Prostate gland (tissue), 2 donors: ENCODE data around the gene STARD4. TPM values are rescaled to one million over a fixed set of nuclear protein-coding genes. Genes with fewer than 3 reads are reported as not detected.

Experiments
- DNase-seq: peaks from one replicate; pipeline ENCODE4 v3.0.0-alpha.2; 2019; ENCODE audit warnings: low spot score
- H3K27ac ChIP-seq, 2 donors: fragments of 200-600 bp; sonication (generic); 2 replicates each; pipeline ENCODE4 v1.5.1; 2017 to 2019
- H3K27me3 ChIP-seq: fragments of 200-600 bp; sonication (generic); replicated peaks from 2 replicates; pipeline ENCODE4 v1.5.1; 2019; ENCODE audit not compliant: insufficient read depth
- H3K36me3 ChIP-seq, 2 donors: fragments of 200-600 bp; sonication (generic); 1 replicate in 1 of 2; 2 replicates in 1 of 2; pipeline versions ENCODE4 v1.5.1 to v1.8.1; 2017 to 2019
- H3K4me1 ChIP-seq: fragments of 200-600 bp; sonication (generic); replicated peaks from 2 replicates; pipeline ENCODE4 v1.5.1; 2019
- H3K4me3 ChIP-seq, 2 donors: fragments of 200-600 bp; sonication (generic); 2 replicates each; pipeline ENCODE4 v1.5.1; 2017 to 2019
- H3K9me3 ChIP-seq: fragments of 200-600 bp; sonication (generic); 2 replicates; pipeline ENCODE4 v1.5.1; 2017
- POLR2A ChIP-seq: fragments of 450-650 bp; IDR thresholded peaks from one replicate; pipeline ENCODE4 v1.6.1; 2016; ENCODE audit warnings: antibody characterized with exemption, mild to moderate bottlenecking
- POLR2AphosphoS5 ChIP-seq: sonication (generic); formaldehyde crosslinking; IDR thresholded peaks from one replicate; pipeline ENCODE4 v1.6.1; 2017; ENCODE audit warnings: antibody characterized with exemption
- WGBS: methylation state at CpG from one replicate; pipeline ENCODE4 v1.1.5; 2018; 5-methylcytosine and 5-hydroxymethylcytosine counted together
- intact Hi-C: fragments of 100-400 bp; cut with DNase I; formaldehyde crosslinking; loops from one replicate; pipeline ENCODE4 v1.14.2; 2022
- total RNA-seq, 2 donors: library from RNA; depleted of rRNA; stranded (reverse); fragments of >200 nt; gene quantifications; one replicate each; pipeline ENCODE4 v1.1.0, GENCODE V29; 2016
- TF ChIP-seq, protein P1 (sequence below), 4 experiments: fragments of 200-600 bp in 2 of 4; fragments of 450-650 bp in 2 of 4; sonication (generic) in 2 of 4; IDR thresholded peaks; 1 replicate in 3 of 4; 2 replicates in 1 of 4; pipeline ENCODE4 v1.5.1; 2016 to 2019; ENCODE audit warnings: antibody characterized with exemption in 4 of 4, mild to moderate bottlenecking in 2 of 4, moderate library complexity in 2 of 4

STARD4 gene
- total RNA-seq, 2 donors from 2014 or later: 12.1 to 13.4 TPM

DNA sequence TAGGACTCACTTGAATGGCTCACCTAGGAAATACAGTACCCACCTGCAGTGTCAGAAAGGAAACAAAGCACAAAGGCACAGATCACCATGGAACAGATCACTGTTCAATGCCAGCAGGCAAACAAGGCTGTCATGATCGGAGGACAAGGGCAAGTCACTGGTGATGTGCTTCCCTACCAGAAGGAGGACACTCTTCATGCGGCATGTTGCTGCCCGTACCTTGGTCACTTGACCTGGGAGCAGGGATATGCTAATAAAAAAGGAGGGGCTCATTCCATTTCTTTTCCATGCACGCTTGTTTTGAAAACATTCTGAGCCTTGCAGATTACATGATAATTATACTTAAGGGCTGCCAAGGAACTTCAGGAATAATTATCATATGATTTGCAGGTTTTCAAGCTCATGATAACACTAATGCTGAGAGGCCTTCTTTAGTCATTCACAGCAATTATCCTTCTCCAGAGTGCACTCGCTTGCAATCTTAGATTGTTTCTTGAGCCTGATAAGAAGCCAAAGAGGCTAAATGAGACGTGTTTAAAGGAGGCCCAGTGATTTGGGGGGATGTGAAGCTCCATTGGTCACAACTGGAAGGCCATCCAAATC is 36.1 kb upstream of the STARD4 start:
- WGBS: 76% methylated on average over 6 of the region's 6 CpGs
- H3K27me3 ChIP-seq: no peaks in the 10 kb centered on the region
- intact Hi-C loops: no loop called here
- DNase-seq: no peak
- TF ChIP-seq POLR2AphosphoS5 (no peak), POLR2A (no peak)
- TF ChIP-seq, protein P1, sequence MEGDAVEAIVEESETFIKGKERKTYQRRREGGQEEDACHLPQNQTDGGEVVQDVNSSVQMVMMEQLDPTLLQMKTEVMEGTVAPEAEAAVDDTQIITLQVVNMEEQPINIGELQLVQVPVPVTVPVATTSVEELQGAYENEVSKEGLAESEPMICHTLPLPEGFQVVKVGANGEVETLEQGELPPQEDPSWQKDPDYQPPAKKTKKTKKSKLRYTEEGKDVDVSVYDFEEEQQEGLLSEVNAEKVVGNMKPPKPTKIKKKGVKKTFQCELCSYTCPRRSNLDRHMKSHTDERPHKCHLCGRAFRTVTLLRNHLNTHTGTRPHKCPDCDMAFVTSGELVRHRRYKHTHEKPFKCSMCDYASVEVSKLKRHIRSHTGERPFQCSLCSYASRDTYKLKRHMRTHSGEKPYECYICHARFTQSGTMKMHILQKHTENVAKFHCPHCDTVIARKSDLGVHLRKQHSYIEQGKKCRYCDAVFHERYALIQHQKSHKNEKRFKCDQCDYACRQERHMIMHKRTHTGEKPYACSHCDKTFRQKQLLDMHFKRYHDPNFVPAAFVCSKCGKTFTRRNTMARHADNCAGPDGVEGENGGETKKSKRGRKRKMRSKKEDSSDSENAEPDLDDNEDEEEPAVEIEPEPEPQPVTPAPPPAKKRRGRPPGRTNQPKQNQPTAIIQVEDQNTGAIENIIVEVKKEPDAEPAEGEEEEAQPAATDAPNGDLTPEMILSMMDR (IDR thresholded peaks at IDR 0.05): no peak
- no peaks in the 10 kb centered on the region for H3K4me1 ChIP-seq
- no peaks in the 10 kb centered on the region for H3K36me3 ChIP-seq
- no peak overlapping the region for H3K27ac ChIP-seq
- no peak overlapping the region for H3K4me3 ChIP-seq
- H3K9me3 ChIP-seq: no peaks in the 10 kb centered on the region

DNA sequence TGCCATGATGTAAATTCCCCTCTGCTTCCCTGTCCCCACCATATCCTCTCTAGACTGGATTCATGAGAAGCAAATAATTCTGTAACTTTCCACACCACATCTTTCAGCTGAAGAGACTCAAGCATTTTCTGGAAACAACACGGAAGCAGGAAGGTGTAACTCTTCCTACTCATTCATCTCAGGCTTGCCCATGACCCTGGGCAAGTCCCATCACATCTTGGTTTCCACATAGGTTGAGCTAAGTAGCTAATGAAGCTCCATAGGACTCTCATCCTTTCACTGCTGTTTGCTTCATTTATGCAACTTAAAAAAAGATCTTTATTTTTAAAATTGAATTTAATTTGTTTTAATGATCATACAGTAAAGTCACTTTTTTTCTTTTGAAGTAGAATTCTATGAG is 32.7 kb upstream of the STARD4 start:
- no peak for TF ChIP-seq POLR2A
- TF ChIP-seq, protein P1 (IDR thresholded peaks at IDR 0.05): no peak
- no peak for TF ChIP-seq POLR2AphosphoS5
- Histone ChIP-seq H3K9me3 (no peaks in the 10 kb centered on the region), H3K36me3 (no peaks in the 10 kb centered on the region), H3K4me3 (no peak overlapping the region), H3K27ac (no peak overlapping the region), H3K27me3 (no peaks in the 10 kb centered on the region), H3K4me1 (no peaks in the 10 kb centered on the region)
- intact Hi-C loops: no loop called here
- 63% methylated on average over 1 of the region's 1 CpG for WGBS
- DNase-seq: no peak

GRCh38 chr5:111537141-111538024 is 25.0 kb upstream of the STARD4 start:
- 47% methylated on average over 1 of the region's 1 CpG for WGBS
- H3K36me3 ChIP-seq: no peaks in the 10 kb centered on the region
- intact Hi-C loops: no loop called here
- H3K27me3 ChIP-seq: no peaks in the 10 kb centered on the region
- H3K4me3 ChIP-seq: no peak overlapping the region
- TF ChIP-seq POLR2AphosphoS5: no peak
- TF ChIP-seq POLR2A: no peak
- TF ChIP-seq, protein P1 (IDR thresholded peaks at IDR 0.05): no peak
- H3K27ac ChIP-seq: no peak overlapping the region
- H3K9me3 ChIP-seq: no peaks in the 10 kb centered on the region
- no peak for DNase-seq
- H3K4me1 ChIP-seq: no peaks in the 10 kb centered on the region

GRCh38 chr5:111535879-111536549 is 23.7 kb upstream of the STARD4 start:
- intact Hi-C loops: no loop called here
- WGBS: 87% methylated on average over 1 of the region's 1 CpG
- DNase-seq: no peak
- Histone ChIP-seq H3K27ac (no peak overlapping the region), H3K9me3 (no peaks in the 10 kb centered on the region), H3K4me1 (no peaks in the 10 kb centered on the region), H3K4me3 (no peak overlapping the region), H3K36me3 (no peaks in the 10 kb centered on the region), H3K27me3 (no peaks in the 10 kb centered on the region)
- TF ChIP-seq POLR2A (no peak), POLR2AphosphoS5 (no peak)
- TF ChIP-seq, protein P1 (IDR thresholded peaks at IDR 0.05): no peak
